WTC11 (cell line): ENCODE results near the gene CEP85L.

ENCODE experiments used
- ETV6 ChIP-seq: sonication (generic); formaldehyde crosslinking; IDR thresholded peaks from 2 replicates; pipeline ENCODE4 v1.8.1; 2022; ENCODE audit warnings: mild to moderate bottlenecking, missing genetic modification reagents
- FOXJ3 ChIP-seq: sonication (generic); formaldehyde crosslinking; IDR thresholded peaks from 2 replicates; pipeline ENCODE4 v1.9.0; 2021; ENCODE audit warnings: missing genetic modification reagents, mild to moderate bottlenecking, borderline replicate concordance
- GABPB1 ChIP-seq: sonication (generic); formaldehyde crosslinking; IDR thresholded peaks from 2 replicates; pipeline ENCODE4 v1.8.1; 2023; ENCODE audit warnings: mild to moderate bottlenecking, missing genetic modification reagents
- ZNF121 ChIP-seq: sonication (generic); formaldehyde crosslinking; IDR thresholded peaks from 2 replicates; pipeline ENCODE4 v1.8.0; 2023; ENCODE audit warnings: missing genetic modification reagents
- ZNF138 ChIP-seq: sonication (generic); formaldehyde crosslinking; conservative IDR thresholded peaks from 2 replicates; pipeline ENCODE4 v1.8.1; 2022; ENCODE audit warnings: mild to moderate bottlenecking, moderate library complexity, missing genetic modification reagents
- TF ChIP-seq, protein P1 (sequence below): sonication (generic); formaldehyde crosslinking; conservative IDR thresholded peaks from 2 replicates; pipeline ENCODE4 v1.8.1; 2022; ENCODE audit warnings: mild to moderate bottlenecking, missing genetic modification reagents
- TF ChIP-seq, protein P2 (sequence below): sonication (generic); formaldehyde crosslinking; IDR thresholded peaks from 2 replicates; pipeline ENCODE4 v1.8.1; 2022; ENCODE audit warnings: mild to moderate bottlenecking, missing genetic modification reagents, moderate library complexity, borderline replicate concordance
- TF ChIP-seq, protein P3 (sequence below): fragments of 200-600 bp; IDR thresholded peaks from 2 replicates; pipeline ENCODE4 v1.8.0; 2022; ENCODE audit warnings: antibody characterized with exemption
- TF ChIP-seq, protein P4 (sequence below): sonication (generic); formaldehyde crosslinking; IDR thresholded peaks from 2 replicates; pipeline ENCODE4 v1.8.1; 2022; ENCODE audit warnings: low read depth, missing genetic modification reagents, borderline replicate concordance

DNA sequence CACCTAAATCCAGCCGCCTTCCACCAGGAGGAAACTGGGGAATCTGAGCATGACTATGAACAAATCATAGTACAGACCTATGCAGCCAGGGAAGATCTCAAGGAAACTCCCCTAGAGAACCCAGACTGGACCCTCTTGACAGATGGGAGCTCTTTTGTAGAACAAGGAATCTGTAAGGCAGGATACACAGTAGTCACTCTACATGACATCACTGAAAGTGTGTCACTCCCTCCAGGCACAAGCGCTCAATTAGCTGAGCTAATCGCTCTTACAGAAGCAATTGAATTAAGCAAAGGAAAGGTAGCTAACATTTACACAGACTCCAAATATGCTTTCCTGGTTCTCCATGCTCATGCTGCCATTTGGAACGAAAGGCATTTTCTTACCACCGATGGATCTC lies 66.5 kb downstream of the CEP85L start:
- TF ChIP-seq, protein P1, sequence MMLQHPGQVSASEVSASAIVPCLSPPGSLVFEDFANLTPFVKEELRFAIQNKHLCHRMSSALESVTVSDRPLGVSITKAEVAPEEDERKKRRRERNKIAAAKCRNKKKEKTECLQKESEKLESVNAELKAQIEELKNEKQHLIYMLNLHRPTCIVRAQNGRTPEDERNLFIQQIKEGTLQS = no peak
- TF ChIP-seq FOXJ3 (CRISPR knock-in tag) (no peak), GABPB1 (CRISPR knock-in tag) (no peak), ETV6 (no peak), ZNF121 (CRISPR knock-in tag) (no peak), ZNF138 (CRISPR knock-in tag) (no peak)
- TF ChIP-seq, protein P2, sequence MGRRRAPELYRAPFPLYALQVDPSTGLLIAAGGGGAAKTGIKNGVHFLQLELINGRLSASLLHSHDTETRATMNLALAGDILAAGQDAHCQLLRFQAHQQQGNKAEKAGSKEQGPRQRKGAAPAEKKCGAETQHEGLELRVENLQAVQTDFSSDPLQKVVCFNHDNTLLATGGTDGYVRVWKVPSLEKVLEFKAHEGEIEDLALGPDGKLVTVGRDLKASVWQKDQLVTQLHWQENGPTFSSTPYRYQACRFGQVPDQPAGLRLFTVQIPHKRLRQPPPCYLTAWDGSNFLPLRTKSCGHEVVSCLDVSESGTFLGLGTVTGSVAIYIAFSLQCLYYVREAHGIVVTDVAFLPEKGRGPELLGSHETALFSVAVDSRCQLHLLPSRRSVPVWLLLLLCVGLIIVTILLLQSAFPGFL (CRISPR knock-in tag) = no peak
- TF ChIP-seq, protein P3, sequence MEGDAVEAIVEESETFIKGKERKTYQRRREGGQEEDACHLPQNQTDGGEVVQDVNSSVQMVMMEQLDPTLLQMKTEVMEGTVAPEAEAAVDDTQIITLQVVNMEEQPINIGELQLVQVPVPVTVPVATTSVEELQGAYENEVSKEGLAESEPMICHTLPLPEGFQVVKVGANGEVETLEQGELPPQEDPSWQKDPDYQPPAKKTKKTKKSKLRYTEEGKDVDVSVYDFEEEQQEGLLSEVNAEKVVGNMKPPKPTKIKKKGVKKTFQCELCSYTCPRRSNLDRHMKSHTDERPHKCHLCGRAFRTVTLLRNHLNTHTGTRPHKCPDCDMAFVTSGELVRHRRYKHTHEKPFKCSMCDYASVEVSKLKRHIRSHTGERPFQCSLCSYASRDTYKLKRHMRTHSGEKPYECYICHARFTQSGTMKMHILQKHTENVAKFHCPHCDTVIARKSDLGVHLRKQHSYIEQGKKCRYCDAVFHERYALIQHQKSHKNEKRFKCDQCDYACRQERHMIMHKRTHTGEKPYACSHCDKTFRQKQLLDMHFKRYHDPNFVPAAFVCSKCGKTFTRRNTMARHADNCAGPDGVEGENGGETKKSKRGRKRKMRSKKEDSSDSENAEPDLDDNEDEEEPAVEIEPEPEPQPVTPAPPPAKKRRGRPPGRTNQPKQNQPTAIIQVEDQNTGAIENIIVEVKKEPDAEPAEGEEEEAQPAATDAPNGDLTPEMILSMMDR = no peak
- TF ChIP-seq, protein P4, sequence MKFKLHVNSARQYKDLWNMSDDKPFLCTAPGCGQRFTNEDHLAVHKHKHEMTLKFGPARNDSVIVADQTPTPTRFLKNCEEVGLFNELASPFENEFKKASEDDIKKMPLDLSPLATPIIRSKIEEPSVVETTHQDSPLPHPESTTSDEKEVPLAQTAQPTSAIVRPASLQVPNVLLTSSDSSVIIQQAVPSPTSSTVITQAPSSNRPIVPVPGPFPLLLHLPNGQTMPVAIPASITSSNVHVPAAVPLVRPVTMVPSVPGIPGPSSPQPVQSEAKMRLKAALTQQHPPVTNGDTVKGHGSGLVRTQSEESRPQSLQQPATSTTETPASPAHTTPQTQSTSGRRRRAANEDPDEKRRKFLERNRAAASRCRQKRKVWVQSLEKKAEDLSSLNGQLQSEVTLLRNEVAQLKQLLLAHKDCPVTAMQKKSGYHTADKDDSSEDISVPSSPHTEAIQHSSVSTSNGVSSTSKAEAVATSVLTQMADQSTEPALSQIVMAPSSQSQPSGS (CRISPR knock-in tag) = no peak
